Right renal pelvis (tissue), 4 donors: Measurements from ENCODE around the gene WTAP. TPM values are rescaled to one million over a fixed set of nuclear protein-coding genes. Genes with fewer than 3 reads are reported as not detected.
"Not testable (repeated sequence)": the region's sequence is repeated elsewhere in the genome, so short reads cannot be mapped to it uniquely, and the experiment has no call there.

Experiments
- DNase-seq, 4 donors: peaks; one replicate each; pipeline ENCODE4 v3.0.0-alpha.2; 2013; ENCODE audit warnings: low read depth in 4 of 4, low spot score in 3 of 4, missing footprints in 1 of 4
- polyA plus RNA-seq, 4 donors: library from polyadenylated mRNA; unstranded; fragments of 120-200 nt; gene quantifications; one replicate each; pipeline ENCODE4 v1.2.1, GENCODE V29; 2013; ENCODE audit not compliant: insufficient read length in 4 of 4

The WTAP gene
- 100 to 1,000 TPM; 112 to 148 (median 141) TPM for polyA plus RNA-seq

GRCh38 chr6:159726918-159727716, at the start of gene WTAP:
Gene WTAP (plus strand): TSS chr6:159727506. CDS start chr6:159736266, 8,760 bp downstream.
- DNase-seq = peak; percentile 84 to 93 (median 90)

GRCh38 chr6:159677506-159678165, 49.7 kb upstream of the WTAP start:
- DNase-seq = no peak

- DNase-seq = no peak
These were observed 48.7 kb upstream of the WTAP start for GRCh38 chr6:159678574-159678973.

DNA sequence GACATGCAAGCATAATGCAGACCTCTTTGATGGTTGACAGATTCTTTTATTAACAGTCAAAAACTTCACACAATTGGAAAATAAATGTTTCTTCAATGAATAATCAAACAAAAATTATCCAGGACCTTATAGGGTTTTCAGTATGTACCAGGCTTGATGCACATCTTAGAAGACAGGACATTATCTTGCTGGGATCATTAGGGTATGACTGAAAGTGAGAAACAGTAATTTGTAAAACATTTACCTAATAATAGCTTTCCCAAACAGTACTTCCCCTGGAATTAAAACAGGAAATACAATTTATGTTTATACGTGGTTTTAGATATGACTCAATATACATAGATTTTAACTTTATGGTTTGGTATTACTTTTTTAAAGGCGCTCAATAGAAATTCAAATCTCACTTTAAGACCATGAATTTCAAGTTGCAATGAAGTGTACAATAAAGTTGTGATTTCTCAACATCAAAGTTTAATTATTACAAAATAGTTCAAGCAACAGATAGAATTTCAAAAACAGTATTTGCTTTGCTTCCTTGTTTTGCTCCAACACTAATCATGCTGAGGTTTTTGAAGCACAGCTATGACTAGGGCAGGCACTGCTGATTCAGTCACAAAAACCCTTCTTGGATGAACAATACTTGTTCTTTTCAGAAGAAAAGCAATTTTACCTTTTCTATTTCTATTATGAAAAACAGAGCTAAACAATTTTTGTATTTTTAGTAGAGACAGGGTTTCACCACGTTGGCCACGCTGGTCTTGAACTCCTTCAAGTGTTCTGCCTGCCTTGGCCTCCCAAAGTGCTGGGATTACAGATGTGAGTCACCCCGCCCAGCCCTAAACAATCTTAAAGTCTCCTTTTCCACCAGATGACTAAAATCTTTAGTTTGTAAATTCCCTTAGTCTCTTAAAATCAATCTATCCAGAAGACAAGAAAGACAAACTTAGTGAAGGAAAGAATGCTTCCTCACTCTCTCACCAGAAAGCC, 47.9 kb upstream of the WTAP start:
- DNase-seq = no peak

DNA sequence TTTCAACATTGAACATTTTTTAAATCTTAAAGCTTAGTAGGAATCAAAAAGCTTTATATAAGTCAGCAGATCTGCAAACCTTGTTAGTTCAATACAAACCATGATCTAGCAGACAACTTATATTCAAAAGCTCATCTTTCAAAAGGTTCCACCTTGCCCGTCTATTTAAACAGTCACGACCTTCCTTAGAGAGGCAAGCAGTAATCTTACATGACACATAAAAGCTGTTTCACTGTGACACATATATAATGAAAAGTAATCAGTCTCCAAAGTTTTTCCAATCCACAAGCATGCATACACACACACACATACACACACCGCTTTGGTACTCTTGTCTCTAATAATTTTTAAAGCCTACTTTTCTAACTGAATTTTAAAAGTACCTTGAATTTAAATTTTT, 47.2 kb upstream of the WTAP start:
- no peak for DNase-seq

DNA sequence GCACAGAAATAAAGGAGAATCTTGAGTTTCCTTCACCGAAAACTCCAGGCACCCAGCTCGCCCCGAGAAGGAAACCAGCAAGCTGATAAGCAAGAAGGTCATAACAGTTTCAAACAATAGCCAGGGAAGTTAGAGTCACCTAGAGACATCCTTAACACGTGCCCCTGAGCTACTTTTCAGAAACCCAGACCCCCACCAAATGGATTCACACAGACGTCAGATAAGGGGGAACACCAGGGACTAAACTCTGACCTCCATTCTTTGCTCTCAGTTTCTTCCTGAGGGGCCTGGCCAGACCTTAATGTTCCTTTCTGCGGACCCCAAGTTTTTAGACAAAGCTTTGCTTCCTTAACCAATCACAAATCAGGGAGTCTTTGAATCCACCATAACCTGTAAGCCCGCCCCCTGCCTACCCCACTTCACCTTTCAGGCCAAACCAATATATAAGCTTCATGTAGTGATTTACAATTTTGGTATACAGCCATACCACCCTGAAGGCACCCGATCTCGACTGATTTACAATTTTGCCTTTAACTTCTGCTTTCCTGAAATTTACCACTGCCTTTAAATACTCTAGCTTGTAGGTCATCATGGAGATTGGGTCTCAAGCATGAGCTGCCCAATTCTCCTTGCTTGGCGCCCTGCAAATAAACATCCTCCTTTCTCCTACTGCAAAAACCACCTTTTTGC, 46.0 kb upstream of the WTAP start:
- DNase-seq = no peak

DNA sequence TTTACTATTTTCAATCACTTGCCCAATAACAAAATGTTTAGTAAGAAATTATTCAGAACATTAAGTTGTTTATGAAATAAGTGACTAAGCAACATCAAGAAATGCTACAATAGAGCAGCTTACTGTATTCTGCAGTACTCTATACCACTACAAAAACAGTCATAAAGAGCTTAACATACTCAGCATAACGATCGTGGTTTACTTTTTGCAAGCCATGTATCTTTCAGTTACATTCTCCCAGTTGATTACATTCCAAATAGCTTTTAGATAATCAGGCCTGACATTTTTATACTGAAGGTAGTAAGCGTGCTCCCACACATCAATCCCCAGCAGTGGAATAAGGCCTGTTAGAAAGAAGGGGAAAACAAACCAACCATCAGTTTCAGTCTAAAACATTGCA, 45.0 kb upstream of the WTAP start:
- DNase-seq = no peak

DNA sequence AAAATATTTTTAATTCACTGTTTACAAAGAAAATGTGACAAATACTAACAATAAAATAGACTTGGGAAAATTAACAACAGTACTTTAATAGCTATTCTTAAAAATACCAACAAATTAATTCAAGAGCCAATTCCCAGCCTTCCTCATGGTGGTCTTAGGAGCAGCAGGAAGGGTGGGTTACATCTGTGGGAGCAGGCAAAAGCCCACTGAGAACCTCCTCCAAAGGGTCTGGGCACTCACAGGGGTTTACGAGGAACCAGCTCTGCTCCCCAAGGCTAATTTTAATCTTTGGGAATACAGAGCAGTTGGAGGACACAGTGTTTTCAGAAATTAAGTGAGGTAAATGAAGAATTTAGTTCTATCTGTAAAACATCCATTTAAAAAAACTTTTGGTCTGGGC, 44.5 kb upstream of the WTAP start:
- no peak for DNase-seq

DNA sequence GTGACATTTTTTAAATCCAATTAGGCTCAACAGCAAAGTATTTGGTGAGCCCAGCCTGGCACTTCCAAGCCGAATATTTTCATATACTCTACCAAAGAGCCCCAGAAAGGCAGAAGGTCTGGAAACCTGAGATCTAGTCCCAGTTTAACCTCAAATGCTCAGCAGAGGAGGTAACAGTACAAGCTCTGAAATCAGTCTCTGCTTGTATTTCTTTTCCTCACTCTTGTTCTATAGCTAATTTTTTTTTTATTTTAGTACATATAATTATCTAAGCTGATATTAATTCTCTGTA, 43.3 kb upstream of the WTAP start:
- no peak for DNase-seq

GRCh38 chr6:159686040-159686439, 41.3 kb upstream of the WTAP start:
- no peak for DNase-seq

DNA sequence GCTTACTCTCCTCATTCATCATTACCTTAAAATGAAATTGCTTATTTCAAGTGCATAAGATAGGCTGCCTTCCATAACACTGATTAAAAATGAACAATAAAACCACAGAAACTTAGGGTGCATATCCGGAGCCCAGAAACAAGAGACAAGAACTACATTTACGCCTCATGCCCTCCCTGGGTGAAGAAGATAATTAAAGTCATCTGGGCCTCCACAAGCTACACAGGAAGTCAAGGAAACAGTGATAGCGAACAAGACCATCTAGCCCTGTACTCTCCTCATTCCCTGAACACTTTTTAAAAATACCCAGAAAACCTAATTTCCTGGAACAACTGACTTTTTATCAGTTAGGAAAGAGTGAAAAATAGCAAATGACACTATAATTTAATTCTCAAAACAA, 40.6 kb upstream of the WTAP start:
- no peak for DNase-seq

GRCh38 chr6:159687341-159687740, 40.0 kb upstream of the WTAP start:
- DNase-seq = no peak

DNA sequence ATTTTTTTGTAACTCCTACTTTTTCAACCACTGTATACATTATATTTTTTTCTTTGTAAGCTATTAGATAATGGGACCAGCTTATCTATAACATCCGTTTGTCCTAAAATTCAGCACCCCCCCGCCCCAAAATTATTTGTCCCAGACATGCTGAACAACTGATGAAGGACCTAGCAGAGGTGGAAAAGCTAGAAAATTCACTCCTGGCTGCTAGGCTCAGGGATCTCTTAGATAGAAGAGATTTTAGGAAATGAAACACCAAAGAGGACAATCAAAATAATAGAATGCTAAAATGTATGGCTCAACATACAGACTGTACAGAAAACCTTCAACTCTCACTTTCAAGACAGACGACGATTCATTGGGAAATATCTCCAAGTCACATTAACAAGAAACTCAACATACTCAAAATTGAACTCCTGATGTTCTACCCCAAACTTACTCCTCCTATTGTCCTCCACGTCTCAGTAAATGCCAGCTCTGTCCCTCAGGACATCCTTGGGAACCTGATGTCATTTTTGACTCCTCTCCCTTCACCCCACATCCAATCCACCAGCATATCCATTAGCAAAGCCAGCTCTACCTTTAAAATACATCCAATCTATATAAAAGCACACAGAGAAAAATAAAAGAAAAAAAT, 38.9 kb upstream of the WTAP start:
- no peak for DNase-seq

- no peak for DNase-seq
These were observed 38.3 kb upstream of the WTAP start for GRCh38 chr6:159689001-159689400.

DNA sequence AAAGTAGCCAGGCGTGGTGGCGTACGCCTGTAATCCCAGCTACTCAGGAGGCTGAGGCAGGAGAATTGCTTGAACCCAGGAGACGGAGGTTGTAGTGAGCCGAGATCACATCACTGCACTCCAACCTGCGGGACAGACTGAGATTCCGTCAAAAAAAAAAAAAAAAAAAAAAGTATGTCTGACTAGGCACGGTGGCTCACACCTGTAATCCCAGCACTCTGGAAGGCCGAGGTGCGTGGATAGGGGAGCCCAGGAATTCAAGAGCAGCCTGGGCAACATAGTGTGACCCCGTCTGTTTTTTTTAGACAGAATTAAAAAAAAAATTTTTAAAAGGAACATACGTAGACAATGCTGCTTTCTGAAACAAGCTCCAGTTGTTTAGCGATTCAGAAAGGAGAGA, 37.2 kb upstream of the WTAP start:
- not testable (repeated sequence) for DNase-seq

GRCh38 chr6:159691133-159691962, 36.0 kb upstream of the WTAP start:
- peak in 3 of 4 donors; percentile 44 to 51 (median 48) for DNase-seq

- no peak for DNase-seq
These were observed 35.4 kb upstream of the WTAP start for GRCh38 chr6:159691963-159692287.

DNA sequence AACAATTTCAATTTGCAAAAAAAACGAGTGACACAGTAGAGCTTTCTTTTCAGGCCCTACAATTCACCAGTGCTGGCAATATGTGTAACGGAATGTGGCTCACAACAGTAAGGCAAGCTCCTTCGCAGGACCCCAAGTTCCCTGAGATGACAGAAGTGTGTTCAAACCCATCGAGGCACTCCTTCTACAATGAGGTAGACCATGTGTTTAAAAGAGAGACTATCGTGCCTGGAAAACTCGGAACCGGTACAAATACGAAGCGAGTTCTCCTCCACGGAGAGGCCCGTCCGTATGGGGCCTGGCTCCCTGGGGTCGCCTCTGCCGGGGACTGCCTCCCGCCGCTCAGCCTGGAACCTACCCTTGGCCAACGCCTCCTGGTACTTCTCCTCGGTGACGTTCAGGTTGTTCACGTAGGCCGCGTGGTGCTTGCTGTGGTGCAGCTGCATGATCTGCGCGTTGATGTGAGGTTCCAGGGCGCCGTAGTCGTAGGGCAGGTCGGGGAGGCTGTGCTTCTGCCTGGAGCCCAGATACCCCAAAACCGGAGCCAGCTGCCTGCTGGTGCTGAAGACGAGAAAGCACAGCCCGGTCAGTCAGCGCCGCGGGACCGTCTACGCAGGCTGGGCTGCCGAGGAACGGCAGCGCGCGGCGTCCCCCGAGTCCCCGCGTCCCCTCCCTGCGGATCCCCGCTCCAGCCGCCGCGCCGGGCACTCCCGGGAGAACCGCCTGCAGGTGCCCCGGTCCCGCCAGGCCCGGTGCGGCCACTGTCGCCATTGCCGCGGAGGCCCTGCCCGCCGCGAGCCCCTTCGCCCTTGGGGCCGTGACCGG, 34.8 kb upstream of the WTAP start:
- DNase-seq = peak in 3 of 4 donors; percentile 12 to 34 (median 16)
